ENCODE measurements around the gene RRP15.

DNA sequence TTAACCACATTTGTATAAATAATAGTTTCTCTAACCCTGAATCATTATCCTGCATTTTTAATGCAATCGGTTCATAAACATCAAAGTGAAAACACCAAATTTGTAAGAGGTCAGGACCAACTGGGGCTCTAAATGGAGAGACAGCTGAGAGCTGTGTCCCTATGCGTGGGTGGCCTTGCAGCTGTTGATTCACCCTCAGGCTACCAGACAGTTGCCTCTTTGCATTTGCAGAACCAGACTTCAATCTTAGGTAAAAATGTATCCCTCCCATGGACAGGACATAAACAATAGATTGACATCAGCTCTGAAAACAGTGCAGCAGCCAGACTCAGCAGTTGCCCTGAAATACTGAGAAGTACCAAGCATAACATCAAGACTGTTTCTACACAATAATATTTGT lies 51.2 kb downstream of the RRP15 start:
- TF ChIP-seq, protein P1, sequence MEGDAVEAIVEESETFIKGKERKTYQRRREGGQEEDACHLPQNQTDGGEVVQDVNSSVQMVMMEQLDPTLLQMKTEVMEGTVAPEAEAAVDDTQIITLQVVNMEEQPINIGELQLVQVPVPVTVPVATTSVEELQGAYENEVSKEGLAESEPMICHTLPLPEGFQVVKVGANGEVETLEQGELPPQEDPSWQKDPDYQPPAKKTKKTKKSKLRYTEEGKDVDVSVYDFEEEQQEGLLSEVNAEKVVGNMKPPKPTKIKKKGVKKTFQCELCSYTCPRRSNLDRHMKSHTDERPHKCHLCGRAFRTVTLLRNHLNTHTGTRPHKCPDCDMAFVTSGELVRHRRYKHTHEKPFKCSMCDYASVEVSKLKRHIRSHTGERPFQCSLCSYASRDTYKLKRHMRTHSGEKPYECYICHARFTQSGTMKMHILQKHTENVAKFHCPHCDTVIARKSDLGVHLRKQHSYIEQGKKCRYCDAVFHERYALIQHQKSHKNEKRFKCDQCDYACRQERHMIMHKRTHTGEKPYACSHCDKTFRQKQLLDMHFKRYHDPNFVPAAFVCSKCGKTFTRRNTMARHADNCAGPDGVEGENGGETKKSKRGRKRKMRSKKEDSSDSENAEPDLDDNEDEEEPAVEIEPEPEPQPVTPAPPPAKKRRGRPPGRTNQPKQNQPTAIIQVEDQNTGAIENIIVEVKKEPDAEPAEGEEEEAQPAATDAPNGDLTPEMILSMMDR (conservative IDR thresholded peaks at IDR 0.05 in 1 of 2, IDR thresholded peaks at IDR 0.05 in 1 of 2; ENCODE audit: low read depth in 1 of 2, low read length in 2 of 2), result no peak
- TF ChIP-seq EZH2 (IDR thresholded peaks at IDR 0.05; ENCODE audit: low read length, missing control alignments), result no peak
